ENCODE measurements around the gene OPCML.

OPCML gene

GRCh38 chr11:133347988-133348387, 184.3 kb downstream of the OPCML start:
- Histone ChIP-seq H3K9ac (no peak overlapping the region), H3K79me2 (ENCODE audit: insufficient read depth, low read depth) (no peaks in the 10 kb centered on the region), H3K4me1 (ENCODE audit: low read depth, poor library complexity, severe bottlenecking) (no peaks in the 10 kb centered on the region), H3K27ac (no peak overlapping the region), H3K4me2 (no peak overlapping the region), H3K36me3 (ENCODE audit: insufficient read depth) (no peaks in the 10 kb centered on the region), H3K27me3 (ENCODE audit: insufficient read depth, low read depth) (no peaks in the 10 kb centered on the region), H4K20me1 (ENCODE audit: insufficient read depth) (no peaks in the 10 kb centered on the region), H2AFZ (ENCODE audit: low read depth) (no peak overlapping the region), H3K4me3 (IDR thresholded peaks at IDR 0.05; ENCODE audit: insufficient read depth, low read depth, low read length) (no peak overlapping the region)
- TF ChIP-seq CTCF (conservative IDR thresholded peaks at IDR 0.05; ENCODE audit: low read depth, low read length): no peak

- no peaks in the 10 kb centered on the region for H3K4me1 ChIP-seq (ENCODE audit: low read depth, poor library complexity, severe bottlenecking)
- H2AFZ ChIP-seq (ENCODE audit: low read depth): no peak overlapping the region
- no peaks in the 10 kb centered on the region for H4K20me1 ChIP-seq (ENCODE audit: insufficient read depth)
- TF ChIP-seq CTCF (conservative IDR thresholded peaks at IDR 0.05; ENCODE audit: low read depth, low read length): no peak
- H3K79me2 ChIP-seq (ENCODE audit: insufficient read depth, low read depth): no peaks in the 10 kb centered on the region
- no peak overlapping the region for H3K9ac ChIP-seq
- no peaks in the 10 kb centered on the region for H3K27me3 ChIP-seq (ENCODE audit: insufficient read depth, low read depth)
- no peak overlapping the region for H3K4me2 ChIP-seq
- no peak overlapping the region for H3K27ac ChIP-seq
- H3K36me3 ChIP-seq (ENCODE audit: insufficient read depth): no peaks in the 10 kb centered on the region
- H3K4me3 ChIP-seq (IDR thresholded peaks at IDR 0.05; ENCODE audit: insufficient read depth, low read depth, low read length): no peak overlapping the region
Measured at GRCh38 chr11:133346137-133346536, 186.2 kb downstream of the OPCML start.

GRCh38 chr11:133343951-133344350, 188.3 kb downstream of the OPCML start:
- Histone ChIP-seq H3K4me1 (ENCODE audit: low read depth, poor library complexity, severe bottlenecking) (no peaks in the 10 kb centered on the region), H3K36me3 (ENCODE audit: insufficient read depth) (no peaks in the 10 kb centered on the region), H3K4me3 (IDR thresholded peaks at IDR 0.05; ENCODE audit: insufficient read depth, low read depth, low read length) (no peak overlapping the region), H3K27me3 (ENCODE audit: insufficient read depth, low read depth) (no peaks in the 10 kb centered on the region), H3K27ac (no peak overlapping the region), H3K4me2 (no peak overlapping the region), H2AFZ (ENCODE audit: low read depth) (no peak overlapping the region), H3K9ac (no peak overlapping the region), H3K79me2 (ENCODE audit: insufficient read depth, low read depth) (no peaks in the 10 kb centered on the region), H4K20me1 (ENCODE audit: insufficient read depth) (no peaks in the 10 kb centered on the region)
- no peak for TF ChIP-seq CTCF (conservative IDR thresholded peaks at IDR 0.05; ENCODE audit: low read depth, low read length)

GRCh38 chr11:133339495-133340140, 192.7 kb downstream of the OPCML start:
- Histone ChIP-seq H3K36me3 (ENCODE audit: insufficient read depth) (no peaks in the 10 kb centered on the region), H3K4me2 (no peak overlapping the region), H3K27ac (no peak overlapping the region), H4K20me1 (ENCODE audit: insufficient read depth) (no peaks in the 10 kb centered on the region), H2AFZ (ENCODE audit: low read depth) (no peak overlapping the region), H3K4me1 (ENCODE audit: low read depth, poor library complexity, severe bottlenecking) (no peaks in the 10 kb centered on the region), H3K9ac (no peak overlapping the region), H3K4me3 (IDR thresholded peaks at IDR 0.05; ENCODE audit: insufficient read depth, low read depth, low read length) (no peak overlapping the region), H3K27me3 (ENCODE audit: insufficient read depth, low read depth) (no peaks in the 10 kb centered on the region), H3K79me2 (ENCODE audit: insufficient read depth, low read depth) (no peaks in the 10 kb centered on the region)
- TF ChIP-seq CTCF (conservative IDR thresholded peaks at IDR 0.05; ENCODE audit: low read depth, low read length): no peak

Data from KMS-11 (cell line).